Mesenchymal stem cell (in vitro differentiated cells and primary cell): ENCODE measurements around the gene ITGB3.

Experiments used
- DNase-seq: peaks from one replicate; pipeline ENCODE4 v3.0.0-alpha.2; 2013
- H2AFZ ChIP-seq: one replicate; pipeline ENCODE4 v1.6.1; 2013; ENCODE audit warnings: low read depth, mild to moderate bottlenecking, control low read depth, inconsistent platforms, low read length, moderate library complexity
- H2AK5ac ChIP-seq: 2 replicates; pipeline ENCODE4 v1.6.1; 2013; ENCODE audit warnings: low read length, moderate library complexity, mild to moderate bottlenecking, inconsistent platforms; ENCODE audit not compliant: severe bottlenecking
- H2BK120ac ChIP-seq: one replicate; pipeline ENCODE4 v1.6.1; 2013; ENCODE audit warnings: low read depth, mild to moderate bottlenecking, inconsistent platforms, low read length, moderate library complexity
- H2BK12ac ChIP-seq, 2 experiments: one replicate each; pipeline ENCODE4 v1.6.1; 2013; ENCODE audit warnings: inconsistent platforms in 2 of 2, low read length in 2 of 2, mild to moderate bottlenecking in 2 of 2, moderate library complexity in 2 of 2, control low read depth in 1 of 2
- H2BK15ac ChIP-seq: one replicate; pipeline ENCODE4 v1.6.1; 2013; ENCODE audit warnings: mild to moderate bottlenecking, low read depth, inconsistent platforms; ENCODE audit not compliant: poor library complexity, severe bottlenecking
- H2BK5ac ChIP-seq: 2 replicates; pipeline ENCODE4 v1.6.1; 2013; ENCODE audit warnings: low read depth, mild to moderate bottlenecking, low read length, control low read depth, inconsistent platforms; ENCODE audit not compliant: poor library complexity, severe bottlenecking
- H3K14ac ChIP-seq, 2 experiments: one replicate each; pipeline ENCODE4 v1.6.1; 2013; ENCODE audit warnings: inconsistent platforms in 2 of 2, low read length in 2 of 2, control low read depth in 1 of 2, mild to moderate bottlenecking in 1 of 2, moderate library complexity in 1 of 2
- H3K18ac ChIP-seq, 2 experiments: one replicate each; pipeline ENCODE4 v1.6.1; 2013; ENCODE audit warnings: inconsistent platforms in 2 of 2, low read length in 2 of 2, control low read depth in 1 of 2, low read depth in 1 of 2, mild to moderate bottlenecking in 1 of 2
- H3K23ac ChIP-seq, 2 experiments: one replicate each; pipeline ENCODE4 v1.6.1; 2013; ENCODE audit warnings: inconsistent platforms in 2 of 2, low read length in 2 of 2, mild to moderate bottlenecking in 2 of 2, moderate library complexity in 2 of 2, control low read depth in 1 of 2
- H3K27ac ChIP-seq: 2 replicates; pipeline ENCODE4 v1.5.1; 2013; ENCODE audit warnings: mild to moderate bottlenecking, moderate library complexity, low read length, control low read depth, inconsistent platforms; ENCODE audit not compliant: poor library complexity, severe bottlenecking
- H3K27me3 ChIP-seq, 2 experiments: 2 replicates each; pipeline versions ENCODE4 v1.6.1 to v1.7.0; 2013; ENCODE audit warnings: low read length in 2 of 2, mild to moderate bottlenecking in 2 of 2, moderate library complexity in 2 of 2, control low read depth in 1 of 2, inconsistent platforms in 1 of 2; ENCODE audit not compliant: control insufficient read depth in 1 of 2, insufficient read depth in 1 of 2
- H3K36me3 ChIP-seq, 2 experiments: 2 replicates each; pipeline versions ENCODE4 v1.6.1 to v1.7.0; 2013; ENCODE audit warnings: low read length in 2 of 2, control low read depth in 1 of 2, inconsistent platforms in 1 of 2, low read depth in 1 of 2, mild to moderate bottlenecking in 1 of 2; ENCODE audit not compliant: insufficient read depth in 2 of 2, control insufficient read depth in 1 of 2
- H3K4ac ChIP-seq, 2 experiments: one replicate each; pipeline ENCODE4 v1.6.1; 2013; ENCODE audit warnings: inconsistent platforms in 2 of 2, low read length in 2 of 2, mild to moderate bottlenecking in 2 of 2, moderate library complexity in 2 of 2, control low read depth in 1 of 2, low read depth in 1 of 2
- H3K4me1 ChIP-seq: 2 replicates; pipeline ENCODE4 v1.6.1; 2013; ENCODE audit warnings: low read depth, low read length, control low read depth; ENCODE audit not compliant: control insufficient read depth, insufficient read depth
- H3K4me2 ChIP-seq: 2 replicates; pipeline ENCODE4 v1.6.1; 2013; ENCODE audit warnings: low read length, mild to moderate bottlenecking, inconsistent platforms; ENCODE audit not compliant: poor library complexity, severe bottlenecking
- H3K4me3 ChIP-seq, 2 experiments: 2 replicates each; pipeline versions ENCODE4 v1.5.1 to v1.7.0; 2013; ENCODE audit warnings: low read length in 2 of 2, mild to moderate bottlenecking in 2 of 2, control low read depth in 1 of 2, low read depth in 1 of 2; ENCODE audit not compliant: insufficient read depth in 1 of 2
- H3K79me1 ChIP-seq: replicated peaks from 2 replicates; pipeline ENCODE4 v1.6.1; 2013; ENCODE audit warnings: mild to moderate bottlenecking, control low read depth, low read length, inconsistent platforms; ENCODE audit not compliant: poor library complexity, severe bottlenecking
- H3K9ac ChIP-seq: 2 replicates; pipeline ENCODE4 v1.7.0; 2013; ENCODE audit warnings: mild to moderate bottlenecking, low read length, moderate library complexity
- H3K9me3 ChIP-seq: 2 replicates; pipeline ENCODE4 v1.7.0; 2013; ENCODE audit warnings: mild to moderate bottlenecking, low read length; ENCODE audit not compliant: control insufficient read depth
- H4K8ac ChIP-seq: one replicate; pipeline ENCODE4 v1.6.1; 2013; ENCODE audit warnings: inconsistent platforms, mild to moderate bottlenecking, low read length, moderate library complexity
- H4K91ac ChIP-seq: one replicate; pipeline ENCODE4 v1.6.1; 2013; ENCODE audit warnings: mild to moderate bottlenecking, low read length, inconsistent platforms
- WGBS: methylation state at CpG from one replicate; pipeline ENCODE4 v1.1.7; 2013; ENCODE audit warnings: mixed read lengths; 5-methylcytosine and 5-hydroxymethylcytosine counted together

ITGB3 gene

GRCh38 chr17:47287639-47288038 is 34.0 kb downstream of the ITGB3 start:
- no peak overlapping the region for H2BK12ac ChIP-seq
- H2AK5ac ChIP-seq: peak overlapping the region; percentile 13
- no peak for DNase-seq
- no peak overlapping the region for H3K23ac ChIP-seq
- no peak overlapping the region for H3K4me2 ChIP-seq
- H2BK5ac ChIP-seq: no peak overlapping the region
- no peak overlapping the region for H4K8ac ChIP-seq
- no peak overlapping the region for H3K4me3 ChIP-seq
- no peak overlapping the region for H2BK15ac ChIP-seq
- no peak overlapping the region for H3K27ac ChIP-seq
- H3K36me3 ChIP-seq: peaks cover 61 to 100% of the 10 kb centered on the region in 2 experiments
- no peaks in the 10 kb centered on the region for H3K27me3 ChIP-seq
- H3K9ac ChIP-seq: peak overlapping the region; percentile 71
- H3K4me1 ChIP-seq: peaks cover 6% of the 10 kb centered on the region
- H4K91ac ChIP-seq: no peak overlapping the region
- H3K14ac ChIP-seq: no peak overlapping the region
- H2BK120ac ChIP-seq: no peak overlapping the region
- peaks cover 18% of the 10 kb centered on the region for H3K79me1 ChIP-seq
- no peak overlapping the region for H3K18ac ChIP-seq
- 97% methylated on average over 2 of the region's 2 CpGs for WGBS
- no peak overlapping the region for H2AFZ ChIP-seq
- no peaks in the 10 kb centered on the region for H3K9me3 ChIP-seq
- no peak overlapping the region for H3K4ac ChIP-seq

GRCh38 chr17:47288531-47289116 is 35.0 kb downstream of the ITGB3 start:
- Histone ChIP-seq H4K91ac (no peak overlapping the region), H2BK15ac (no peak overlapping the region), H3K9ac (no peak overlapping the region), H3K9me3 (no peaks in the 10 kb centered on the region), H2AFZ (no peak overlapping the region), H2BK5ac (no peak overlapping the region), H3K23ac (no peak overlapping the region), H3K27ac (no peak overlapping the region), H3K79me1 (peaks cover 14% of the 10 kb centered on the region), H3K18ac (no peak overlapping the region), H4K8ac (no peak overlapping the region), H2AK5ac (peak overlapping the region; percentile 42), H3K4ac (no peak overlapping the region), H2BK12ac (peak overlapping the region in 1 of 2 experiments; percentile 11), H3K4me2 (no peak overlapping the region), H3K4me1 (peaks cover 6% of the 10 kb centered on the region), H3K4me3 (no peak overlapping the region), H2BK120ac (no peak overlapping the region), H3K14ac (no peak overlapping the region), H3K27me3 (no peaks in the 10 kb centered on the region), H3K36me3 (peaks cover 56 to 100% of the 10 kb centered on the region in 2 experiments)
- peak; percentile 30 for DNase-seq
- WGBS: 83% methylated on average over 6 of the region's 6 CpGs

- Histone ChIP-seq H3K36me3 (peaks cover 55 to 97% of the 10 kb centered on the region in 2 experiments), H3K4me2 (no peak overlapping the region), H2BK12ac (no peak overlapping the region), H4K91ac (no peak overlapping the region), H3K18ac (no peak overlapping the region), H3K79me1 (peaks cover 13% of the 10 kb centered on the region), H2BK120ac (no peak overlapping the region), H3K4ac (no peak overlapping the region), H2AK5ac (no peak overlapping the region), H2AFZ (no peak overlapping the region), H3K14ac (no peak overlapping the region), H3K23ac (no peak overlapping the region), H3K4me1 (peaks cover 8% of the 10 kb centered on the region), H3K27me3 (no peaks in the 10 kb centered on the region), H3K4me3 (no peak overlapping the region), H3K9ac (no peak overlapping the region), H2BK15ac (no peak overlapping the region), H4K8ac (no peak overlapping the region), H3K27ac (no peak overlapping the region), H3K9me3 (no peaks in the 10 kb centered on the region), H2BK5ac (no peak overlapping the region)
- 67% methylated on average over 1 of the region's 1 CpG for WGBS
- DNase-seq: no peak
These were observed 35.7 kb downstream of the ITGB3 start for GRCh38 chr17:47289302-47289701.

GRCh38 chr17:47290870-47291241 is 37.2 kb downstream of the ITGB3 start:
- Histone ChIP-seq H3K4me3 (no peak overlapping the region), H2BK12ac (no peak overlapping the region), H2AFZ (no peak overlapping the region), H3K36me3 (peaks cover 66 to 97% of the 10 kb centered on the region in 2 experiments), H3K14ac (no peak overlapping the region), H3K23ac (no peak overlapping the region), H3K9ac (no peak overlapping the region), H4K8ac (no peak overlapping the region), H2BK15ac (no peak overlapping the region), H3K4me2 (no peak overlapping the region), H2BK5ac (no peak overlapping the region), H3K4ac (no peak overlapping the region), H2AK5ac (peak overlapping the region; percentile 14), H3K27ac (no peak overlapping the region), H3K27me3 (no peaks in the 10 kb centered on the region), H3K4me1 (peaks cover 23% of the 10 kb centered on the region), H3K79me1 (peaks cover 16% of the 10 kb centered on the region), H4K91ac (no peak overlapping the region), H3K18ac (no peak overlapping the region), H3K9me3 (no peaks in the 10 kb centered on the region), H2BK120ac (no peak overlapping the region)
- 93% methylated on average over 5 of the region's 5 CpGs for WGBS
- DNase-seq: no peak
